MM.1S (cell line): Measurements from ENCODE around the gene PARP4.
"Not testable (repeated sequence)": the region's sequence is repeated elsewhere in the genome, so short reads cannot be mapped to it uniquely, and the experiment has no call there.

Source experiments
- DNase-seq: peaks from one replicate; pipeline ENCODE4 v3.0.0-alpha.2; 2015
- H2AFZ ChIP-seq: fragments of 300-600 bp; sonication (generic); 2 replicates; pipeline ENCODE4 v1.6.0; 2016; ENCODE audit warnings: antibody characterized with exemption, low read length
- H3F3A ChIP-seq: fragments of 300-600 bp; sonication (generic); 2 replicates; pipeline ENCODE4 v1.6.1; 2016; ENCODE audit warnings: mild to moderate bottlenecking, antibody characterized with exemption, low read length, moderate library complexity, mixed read lengths; ENCODE audit not compliant: insufficient read depth
- H3K27ac ChIP-seq: fragments of 300-600 bp; sonication (generic); 2 replicates; pipeline ENCODE4 v1.5.1; 2016; ENCODE audit warnings: mild to moderate bottlenecking, low read length
- H3K27me3 ChIP-seq: fragments of 300-600 bp; sonication (generic); replicated peaks from 2 replicates; pipeline ENCODE4 v1.6.0; 2016; ENCODE audit warnings: low read length; ENCODE audit not compliant: insufficient read depth
- H3K36me3 ChIP-seq: fragments of 300-600 bp; sonication (generic); replicated peaks from 2 replicates; pipeline ENCODE4 v1.6.1; 2016; ENCODE audit warnings: mild to moderate bottlenecking, low read length, mixed read lengths; ENCODE audit not compliant: insufficient read depth
- H3K4me1 ChIP-seq: fragments of 300-600 bp; sonication (generic); 2 replicates; pipeline ENCODE4 v1.6.1; 2016; ENCODE audit warnings: low read length, mixed read lengths
- H3K4me2 ChIP-seq: fragments of 300-600 bp; sonication (generic); 2 replicates; pipeline ENCODE4 v1.6.0; 2016; ENCODE audit warnings: low read depth, low read length
- H3K4me3 ChIP-seq: fragments of 300-600 bp; sonication (generic); 2 replicates; pipeline ENCODE4 v1.5.1; 2016; ENCODE audit warnings: low read length, mixed read lengths
- H3K79me2 ChIP-seq: fragments of 300-600 bp; sonication (generic); 2 replicates; pipeline ENCODE4 v1.6.1; 2016; ENCODE audit warnings: mixed run types, low read length, mixed read lengths
- H3K9ac ChIP-seq: fragments of 300-600 bp; sonication (generic); 2 replicates; pipeline ENCODE4 v1.6.1; 2016; ENCODE audit warnings: low read length, mixed read lengths
- H3K9me2 ChIP-seq: fragments of 300-600 bp; sonication (generic); replicated peaks from 2 replicates; pipeline ENCODE4 v1.6.1; 2016; ENCODE audit warnings: mild to moderate bottlenecking, low read length, mixed read lengths; ENCODE audit not compliant: insufficient read depth
- H3K9me3 ChIP-seq: fragments of 300-600 bp; sonication (generic); replicated peaks from 2 replicates; pipeline ENCODE4 v1.6.1; 2016; ENCODE audit warnings: mild to moderate bottlenecking, low read length, mixed read lengths; ENCODE audit not compliant: insufficient read depth
- H4K20me1 ChIP-seq: fragments of 300-600 bp; sonication (generic); 2 replicates; pipeline ENCODE4 v1.6.1; 2016; ENCODE audit warnings: mild to moderate bottlenecking, low read length, moderate library complexity, mixed read lengths; ENCODE audit not compliant: insufficient read depth
- CTCF ChIP-seq: fragments of 300-600 bp; sonication (generic); IDR thresholded peaks from 2 replicates; pipeline ENCODE4 v1.5.1; 2016; ENCODE audit warnings: antibody characterized with exemption, low read length, mixed read lengths
- EZH2 ChIP-seq: fragments of 300-600 bp; sonication (generic); optimal IDR thresholded peaks from 2 replicates; pipeline ENCODE3; 2017; ENCODE audit warnings: low read depth, mild to moderate bottlenecking, antibody characterized with exemption, low read length, mixed read lengths
- EZH2phosphoT487 ChIP-seq: fragments of 300-600 bp; sonication (generic); IDR thresholded peaks from 2 replicates; pipeline ENCODE4 v1.6.1; 2018; ENCODE audit warnings: antibody characterized with exemption, low read length

The PARP4 gene

GRCh38 chr13:24497742-24498141 is 14.8 kb downstream of the PARP4 start:
- no peak for TF ChIP-seq EZH2phosphoT487
- TF ChIP-seq EZH2 = no peak
- no peak for TF ChIP-seq CTCF
- no peak overlapping the region for H3K27ac ChIP-seq
- no peaks in the 10 kb centered on the region for H3K9me3 ChIP-seq

DNA sequence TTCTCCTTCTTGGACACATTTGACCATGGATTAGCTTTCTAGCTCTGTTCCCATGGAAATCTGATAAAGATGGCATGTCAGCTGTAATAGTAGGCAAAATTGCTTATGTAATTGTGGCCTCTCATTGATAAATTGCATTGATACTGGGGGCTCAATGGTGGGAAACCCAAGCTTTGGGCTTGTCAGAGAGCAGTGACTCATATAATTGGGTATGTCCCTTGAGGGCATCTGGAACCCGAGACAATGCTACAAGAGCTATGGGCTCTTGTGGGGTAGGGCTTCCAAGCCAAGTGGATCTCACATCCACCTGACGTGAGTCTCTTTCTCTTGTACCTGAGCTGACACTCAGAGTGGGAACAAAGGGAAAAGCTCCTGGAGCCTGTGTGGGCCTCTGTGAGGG is 16.3 kb downstream of the PARP4 start:
- not testable (repeated sequence) for H3K9me2 ChIP-seq, H4K20me1 ChIP-seq, H3K27ac ChIP-seq, H3K79me2 ChIP-seq, H3K27me3 ChIP-seq, H3F3A ChIP-seq, H3K9ac ChIP-seq, H3K9me3 ChIP-seq, H3K4me1 ChIP-seq, H3K36me3 ChIP-seq, H3K4me3 ChIP-seq, H2AFZ ChIP-seq, DNase-seq, H3K4me2 ChIP-seq

More at GRCh38 chr13:24497742-24498141, 14.8 kb downstream of the PARP4 start:
- Histone ChIP-seq H4K20me1 (no peaks in the 10 kb centered on the region), H3K36me3 (no peaks in the 10 kb centered on the region), H3K4me1 (no peaks in the 10 kb centered on the region), H3K27me3 (no peaks in the 10 kb centered on the region), H3K79me2 (0 out of 2 replicates have a peak, but pooled peaks cover 3% of the 10 kb centered on the region), H3K9ac (no peak overlapping the region), H3K4me3 (no peak overlapping the region), H3F3A (no peaks in the 10 kb centered on the region), H3K4me2 (no peak overlapping the region), H3K9me2 (no peaks in the 10 kb centered on the region), H2AFZ (no peak overlapping the region)
- no peak for DNase-seq

DNA sequence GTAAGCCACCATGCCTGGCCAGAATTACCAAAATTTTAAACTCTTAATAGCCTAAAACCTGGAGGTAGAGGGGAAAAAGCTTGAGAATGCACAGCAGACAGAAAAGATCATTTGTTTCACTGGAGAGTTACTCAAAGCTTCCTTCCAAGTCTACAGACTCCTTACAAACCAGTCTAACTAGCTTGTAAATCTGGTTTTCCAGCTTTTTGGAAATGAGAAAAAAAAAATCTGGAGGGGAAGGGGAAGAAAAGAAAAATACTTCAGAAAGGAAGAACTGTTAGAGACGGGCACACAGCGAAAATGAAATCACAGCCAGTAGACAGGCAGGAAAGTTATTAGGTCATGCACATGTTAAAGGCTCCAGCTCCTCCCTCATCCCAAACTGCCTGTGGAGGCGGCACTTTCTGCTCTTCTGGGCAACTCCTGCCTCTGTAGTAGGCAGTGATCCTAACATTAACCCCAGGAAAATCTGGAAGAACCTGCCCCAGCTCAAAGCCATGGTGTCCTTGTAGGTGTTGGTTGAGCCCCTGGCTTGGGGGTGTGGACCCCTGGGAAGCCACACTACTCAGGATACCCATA is 17.3 kb downstream of the PARP4 start:
- H3F3A ChIP-seq = no peaks in the 10 kb centered on the region
- H3K79me2 ChIP-seq = no peaks in the 10 kb centered on the region
- H3K4me3 ChIP-seq = no peak overlapping the region
- H3K27me3 ChIP-seq = no peaks in the 10 kb centered on the region
- no peak overlapping the region for H3K4me2 ChIP-seq
- no peak overlapping the region for H3K27ac ChIP-seq
- no peaks in the 10 kb centered on the region for H3K36me3 ChIP-seq
- no peak for DNase-seq
- no peaks in the 10 kb centered on the region for H4K20me1 ChIP-seq
- no peak overlapping the region for H3K9ac ChIP-seq
- no peaks in the 10 kb centered on the region for H3K9me3 ChIP-seq
- TF ChIP-seq EZH2phosphoT487 (no peak), CTCF (no peak), EZH2 (no peak)
- H3K4me1 ChIP-seq = no peaks in the 10 kb centered on the region
- H3K9me2 ChIP-seq = no peaks in the 10 kb centered on the region
- H2AFZ ChIP-seq = no peak overlapping the region

DNA sequence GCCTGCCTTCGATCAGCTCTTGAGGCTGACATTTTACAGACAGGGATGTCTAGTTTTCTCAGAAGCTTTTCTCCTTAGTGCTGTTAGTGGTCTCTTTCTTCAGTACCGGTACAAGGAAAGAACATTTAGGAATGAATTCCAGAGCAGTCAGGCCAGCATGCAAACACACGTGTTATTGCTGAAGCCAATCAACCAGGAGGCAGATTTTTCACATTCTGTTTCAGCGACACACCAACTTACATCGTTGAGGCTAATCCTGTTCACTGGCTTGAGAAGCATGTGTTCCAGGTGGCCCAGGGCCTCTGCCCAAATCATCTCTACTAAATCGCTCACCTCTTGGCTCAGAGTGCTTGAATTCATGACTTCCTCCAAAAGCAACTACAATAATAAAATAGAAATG is 19.2 kb downstream of the PARP4 start:
- no peaks in the 10 kb centered on the region for H3K79me2 ChIP-seq
- TF ChIP-seq EZH2 (no peak), EZH2phosphoT487 (no peak), CTCF (no peak)
- H3K4me3 ChIP-seq = no peak overlapping the region
- no peak overlapping the region for H3K9ac ChIP-seq
- H3K9me3 ChIP-seq = no peaks in the 10 kb centered on the region
- H2AFZ ChIP-seq = no peak overlapping the region
- no peak overlapping the region for H3K27ac ChIP-seq
- H3K4me2 ChIP-seq = no peak overlapping the region
- no peaks in the 10 kb centered on the region for H3K27me3 ChIP-seq
- no peaks in the 10 kb centered on the region for H3K9me2 ChIP-seq
- H3K4me1 ChIP-seq = no peaks in the 10 kb centered on the region
- H4K20me1 ChIP-seq = no peaks in the 10 kb centered on the region
- H3F3A ChIP-seq = no peaks in the 10 kb centered on the region
- no peaks in the 10 kb centered on the region for H3K36me3 ChIP-seq
- DNase-seq = no peak
